Peyer's patch (tissue), 4 donors: ENCODE data around the gene MED10. TPM values are rescaled to one million over a fixed set of nuclear protein-coding genes. Genes with fewer than 3 reads are reported as not detected.
"Not testable (repeated sequence)": the region's sequence is repeated elsewhere in the genome, so short reads cannot be mapped to it uniquely, and the experiment has no call there.

Experiments used
- DNase-seq, 3 donors: peaks; one replicate each; pipeline ENCODE4 v3.0.0-alpha.2; 2017 to 2019
- H3K27ac ChIP-seq, 4 donors: fragments of 200-600 bp; sonication (generic); one replicate each; pipeline ENCODE4 v1.5.1; 2016 to 2019
- H3K27me3 ChIP-seq, 2 donors: fragments of 200-600 bp; sonication (generic); one replicate each; pipeline ENCODE4 v1.5.1; 2019
- H3K36me3 ChIP-seq, 3 donors: fragments of 200-600 bp; sonication (generic); one replicate each; pipeline ENCODE4 v1.5.1; 2016 to 2019
- H3K4me1 ChIP-seq, 4 donors: fragments of 200-600 bp; sonication (generic); one replicate each; pipeline ENCODE4 v1.5.1; 2016 to 2019
- H3K4me3 ChIP-seq, 4 donors: fragments of 200-600 bp; sonication (generic); 1 replicate in 3 of 4; 2 replicates in 1 of 4; pipeline ENCODE4 v1.5.1; 2016 to 2019; ENCODE audit warnings: mild to moderate bottlenecking in 1 of 4
- H3K9me3 ChIP-seq, 4 donors: fragments of 200-600 bp; sonication (generic); one replicate each; pipeline ENCODE4 v1.5.1; 2016 to 2019; ENCODE audit warnings: mild to moderate bottlenecking in 1 of 4
- POLR2A ChIP-seq, 2 donors: fragments of 450-650 bp; IDR thresholded peaks; one replicate each; pipeline ENCODE4 v1.5.1; 2017; ENCODE audit warnings: antibody characterized with exemption in 2 of 2, mild to moderate bottlenecking in 2 of 2, moderate library complexity in 2 of 2
- total RNA-seq, 4 donors: library from RNA; depleted of rRNA; stranded (reverse); fragments of >200 nt; gene quantifications; one replicate each; pipeline ENCODE4 v1.1.0, GENCODE V29; 2016
- TF ChIP-seq, protein P1 (sequence below), 6 experiments: fragments of 450-650 bp in 4 of 6; fragments of 200-600 bp in 2 of 6; sonication (generic) in 1 of 6; IDR thresholded peaks; one replicate each; pipeline ENCODE4 v1.5.1; 2017 to 2019; ENCODE audit warnings: antibody characterized with exemption in 6 of 6, mild to moderate bottlenecking in 3 of 6, moderate library complexity in 1 of 6

The MED10 gene
- total RNA-seq, 4 donors from 2014 or later, result 20.8 to 42.9 (median 26.5) TPM

DNA sequence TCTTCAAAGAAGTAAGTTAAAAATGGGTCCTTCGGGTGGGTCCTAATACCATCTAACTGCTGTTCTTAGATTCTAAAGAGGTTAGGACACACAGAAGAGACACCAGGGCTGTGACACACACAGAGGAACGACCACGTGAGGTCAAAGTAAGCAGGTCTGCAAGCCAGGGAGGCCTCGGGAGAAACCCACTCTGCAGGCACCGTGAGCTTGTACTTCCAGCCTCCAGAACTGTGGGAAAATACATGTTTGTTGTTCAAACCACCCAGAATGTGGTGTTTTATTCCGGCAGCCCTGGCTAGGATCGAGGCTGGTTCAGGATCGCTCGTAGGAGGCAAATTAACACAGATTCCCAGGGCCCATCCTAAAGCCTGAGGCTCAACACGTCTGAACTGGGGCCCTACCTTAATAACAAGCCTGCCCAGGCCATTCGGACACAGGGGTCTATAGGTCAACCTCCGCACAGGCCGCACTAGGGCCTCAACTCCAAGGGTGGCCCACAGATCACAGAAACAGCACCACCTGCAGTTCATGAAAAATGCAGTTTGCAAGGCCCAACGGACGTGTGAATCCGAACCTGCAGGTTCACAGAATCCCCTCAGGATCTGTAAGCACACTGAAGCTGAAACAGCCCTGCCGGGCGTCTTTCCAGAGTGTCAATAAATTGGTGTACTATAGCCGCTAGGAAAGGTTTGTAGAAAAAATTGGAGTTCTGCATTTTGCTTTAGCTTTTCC, 7.1 kb downstream of the MED10 start:
- Histone ChIP-seq H3K4me1 (peaks cover 0 to 2% (median 0%) of the 10 kb centered on the region in 4 donors), H3K4me3 (no peak overlapping the region), H3K9me3 (no peaks in the 10 kb centered on the region), H3K36me3 (peaks cover 0 to 75% (median 0%) of the 10 kb centered on the region in 3 donors), H3K27me3 (no peaks in the 10 kb centered on the region), H3K27ac (no peak overlapping the region)
- TF ChIP-seq, protein P1, sequence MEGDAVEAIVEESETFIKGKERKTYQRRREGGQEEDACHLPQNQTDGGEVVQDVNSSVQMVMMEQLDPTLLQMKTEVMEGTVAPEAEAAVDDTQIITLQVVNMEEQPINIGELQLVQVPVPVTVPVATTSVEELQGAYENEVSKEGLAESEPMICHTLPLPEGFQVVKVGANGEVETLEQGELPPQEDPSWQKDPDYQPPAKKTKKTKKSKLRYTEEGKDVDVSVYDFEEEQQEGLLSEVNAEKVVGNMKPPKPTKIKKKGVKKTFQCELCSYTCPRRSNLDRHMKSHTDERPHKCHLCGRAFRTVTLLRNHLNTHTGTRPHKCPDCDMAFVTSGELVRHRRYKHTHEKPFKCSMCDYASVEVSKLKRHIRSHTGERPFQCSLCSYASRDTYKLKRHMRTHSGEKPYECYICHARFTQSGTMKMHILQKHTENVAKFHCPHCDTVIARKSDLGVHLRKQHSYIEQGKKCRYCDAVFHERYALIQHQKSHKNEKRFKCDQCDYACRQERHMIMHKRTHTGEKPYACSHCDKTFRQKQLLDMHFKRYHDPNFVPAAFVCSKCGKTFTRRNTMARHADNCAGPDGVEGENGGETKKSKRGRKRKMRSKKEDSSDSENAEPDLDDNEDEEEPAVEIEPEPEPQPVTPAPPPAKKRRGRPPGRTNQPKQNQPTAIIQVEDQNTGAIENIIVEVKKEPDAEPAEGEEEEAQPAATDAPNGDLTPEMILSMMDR (IDR thresholded peaks at IDR 0.05), result no peak
- TF ChIP-seq POLR2A (IDR thresholded peaks at IDR 0.05), result no peak
- no peak for DNase-seq

DNA sequence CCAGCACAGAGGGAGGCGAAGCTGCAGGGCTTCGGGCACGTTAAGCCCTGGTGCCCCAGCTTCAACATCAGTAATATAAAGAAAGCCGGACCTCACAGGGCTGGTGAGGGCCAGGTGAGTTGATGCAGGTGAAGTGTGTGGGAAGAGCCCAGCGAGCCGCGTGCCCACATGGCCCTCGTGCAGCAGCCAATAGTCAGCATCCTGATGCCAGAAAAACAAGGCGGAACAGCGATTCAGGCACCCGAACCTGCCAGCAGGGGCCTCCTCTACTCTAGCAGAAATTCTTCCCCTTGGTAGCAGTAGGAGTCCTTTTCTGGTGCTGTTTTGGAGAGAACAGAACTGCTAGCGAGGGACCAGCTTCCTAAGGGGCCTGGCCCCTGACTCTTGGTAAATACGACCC, 7.8 kb downstream of the MED10 start:
- TF ChIP-seq, protein P1 (IDR thresholded peaks at IDR 0.05), result no peak
- TF ChIP-seq POLR2A (IDR thresholded peaks at IDR 0.05), result no peak
- Histone ChIP-seq H3K9me3 (no peaks in the 10 kb centered on the region), H3K4me1 (no peaks in the 10 kb centered on the region), H3K27me3 (no peaks in the 10 kb centered on the region), H3K27ac (no peak overlapping the region), H3K4me3 (no peak overlapping the region), H3K36me3 (peaks cover 0 to 68% (median 0%) of the 10 kb centered on the region in 3 donors)
- DNase-seq, result no peak

DNA sequence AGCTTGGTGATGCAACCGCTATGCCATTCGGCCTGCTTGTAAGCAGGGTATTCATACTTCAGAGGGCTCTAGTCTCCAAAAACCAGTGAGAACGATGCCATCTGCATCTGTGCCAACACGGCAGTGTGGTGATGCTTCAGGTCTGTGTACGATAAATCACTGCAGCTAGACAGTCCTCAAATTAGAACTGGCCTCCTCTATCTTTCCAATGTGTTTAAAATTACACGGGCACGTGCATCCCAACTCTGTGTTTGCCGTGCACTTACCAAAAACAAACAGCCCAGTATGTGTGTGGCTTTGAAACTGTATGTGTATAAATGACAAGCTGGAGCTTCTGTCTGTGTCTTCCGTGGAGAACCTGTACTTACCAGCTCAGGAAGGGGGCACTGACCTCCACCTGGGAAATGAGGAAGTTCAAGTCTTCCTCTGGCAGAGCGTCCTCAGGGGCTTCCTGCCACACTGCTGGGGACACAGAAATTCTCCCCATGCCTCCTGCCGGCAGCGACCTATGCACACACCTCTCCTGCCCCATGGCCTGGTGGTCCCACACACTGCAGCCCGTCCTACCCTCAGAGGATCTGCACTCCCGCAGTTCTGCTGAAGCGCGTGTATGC, 12.3 kb downstream of the MED10 start:
- no peak for DNase-seq
- no peak overlapping the region for H3K27ac ChIP-seq
- H3K9me3 ChIP-seq, result no peaks in the 10 kb centered on the region
- no peak overlapping the region for H3K4me3 ChIP-seq
- no peaks in the 10 kb centered on the region for H3K27me3 ChIP-seq
- TF ChIP-seq, protein P1 (IDR thresholded peaks at IDR 0.05), result no peak
- TF ChIP-seq POLR2A (IDR thresholded peaks at IDR 0.05), result no peak
- peaks cover 0 to 26% (median 0%) of the 10 kb centered on the region in 3 donors for H3K36me3 ChIP-seq
- no peaks in the 10 kb centered on the region for H3K4me1 ChIP-seq

DNA sequence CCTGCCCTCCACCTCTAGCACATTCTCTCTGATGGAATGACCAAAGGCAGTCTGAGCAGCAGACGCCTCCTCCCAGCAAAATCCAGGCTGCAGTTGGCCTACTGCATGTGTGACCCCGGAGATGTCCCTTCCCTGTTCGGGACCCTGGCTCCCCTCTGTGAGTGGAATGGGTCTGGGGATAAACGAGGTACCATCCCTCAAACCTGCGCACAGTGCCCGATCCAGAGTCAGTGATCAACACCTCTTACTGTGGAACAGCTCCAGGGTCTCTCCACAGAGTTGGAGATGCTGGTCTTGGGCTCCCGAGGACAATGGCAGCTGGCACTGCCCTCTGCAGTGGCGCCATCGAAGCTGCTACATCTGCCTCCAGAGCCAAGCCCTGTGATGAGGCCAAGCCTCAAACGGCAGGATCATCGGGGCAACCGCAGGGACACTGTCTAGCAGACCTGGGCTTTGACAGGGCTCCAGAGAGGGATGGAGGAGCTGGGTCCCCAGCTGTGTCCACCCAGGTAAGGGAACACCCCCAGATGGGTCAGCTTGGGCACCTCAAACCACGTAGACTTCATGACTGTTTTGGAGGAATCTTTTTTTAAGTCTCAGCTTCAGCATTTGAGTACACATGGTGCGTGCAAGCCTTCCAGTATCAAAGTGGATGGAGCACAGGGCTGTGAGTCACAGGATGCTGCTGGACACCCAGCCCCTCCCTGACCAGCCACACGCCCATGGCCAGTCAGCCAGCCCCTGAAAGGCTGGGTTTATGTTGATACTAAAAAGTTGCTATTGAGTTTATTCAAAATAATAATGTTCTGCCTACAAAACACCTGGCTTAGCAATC, 13.0 kb downstream of the MED10 start:
- Histone ChIP-seq H3K9me3 (no peaks in the 10 kb centered on the region), H3K4me3 (no peak overlapping the region), H3K27ac (no peak overlapping the region), H3K27me3 (no peaks in the 10 kb centered on the region), H3K4me1 (no peaks in the 10 kb centered on the region), H3K36me3 (peaks cover 0 to 19% (median 0%) of the 10 kb centered on the region in 3 donors)
- TF ChIP-seq, protein P1 (IDR thresholded peaks at IDR 0.05), result no peak
- TF ChIP-seq POLR2A (IDR thresholded peaks at IDR 0.05), result no peak
- no peak for DNase-seq

DNA sequence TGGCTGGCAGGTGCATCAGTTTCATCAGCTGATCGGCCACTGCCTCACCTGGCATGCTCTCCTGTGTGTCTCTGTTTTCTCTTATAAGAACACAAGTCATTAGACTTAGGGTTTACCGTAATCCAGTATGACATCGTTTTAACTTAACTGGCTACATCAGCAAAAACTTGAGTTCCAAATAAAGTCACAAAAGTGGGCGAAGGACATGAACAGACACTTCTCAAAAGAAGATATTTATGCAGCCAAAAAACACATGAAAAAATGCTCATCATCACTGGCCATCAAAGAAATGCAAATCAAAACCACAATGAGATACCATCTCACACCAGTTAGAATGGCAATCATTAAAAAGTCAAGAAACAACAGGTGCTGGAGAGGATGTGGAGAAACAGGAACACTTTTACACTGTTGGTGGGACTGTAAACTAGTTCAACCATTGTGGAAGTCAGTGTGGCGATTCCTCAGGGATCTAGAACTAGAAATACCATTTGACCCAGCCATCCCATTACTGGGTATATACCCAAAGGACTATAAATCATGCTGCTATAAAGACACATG, 14.8 kb downstream of the MED10 start:
- H3K9me3 ChIP-seq, H3K36me3 ChIP-seq, H3K27me3 ChIP-seq, DNase-seq, H3K4me3 ChIP-seq, H3K4me1 ChIP-seq, H3K27ac ChIP-seq: not testable (repeated sequence)
